Loucy (cell line): ENCODE results near the gene CD83.
A peak's percentile ranks its signal among the peaks of the same experiment; 100 is the strongest.

Source experiments
- H2AFZ ChIP-seq: fragments of 200-600 bp; sonication (generic); 2 replicates; pipeline ENCODE4 v1.6.0; 2016; ENCODE audit warnings: antibody characterized with exemption, mild to moderate bottlenecking, low read length, moderate library complexity
- H3F3A ChIP-seq: fragments of 200-600 bp; 2 replicates; pipeline ENCODE4 v1.6.0; 2016; ENCODE audit warnings: antibody characterized with exemption, low read depth, mild to moderate bottlenecking
- H3K27me3 ChIP-seq: fragments of 200-600 bp; sonication (generic); 2 replicates; pipeline ENCODE4 v1.6.1; 2014; ENCODE audit warnings: low read length, mild to moderate bottlenecking; ENCODE audit not compliant: insufficient read depth, poor library complexity, severe bottlenecking
- H3K36me3 ChIP-seq: fragments of 200-600 bp; sonication (generic); 2 replicates; pipeline ENCODE4 v1.6.1; 2016; ENCODE audit warnings: low read length; ENCODE audit not compliant: insufficient read depth
- H3K4me1 ChIP-seq: fragments of 200-600 bp; sonication (generic); 2 replicates; pipeline ENCODE4 v1.5.1; 2014; ENCODE audit warnings: low read length, mild to moderate bottlenecking; ENCODE audit not compliant: insufficient read depth, poor library complexity, severe bottlenecking
- H3K4me2 ChIP-seq: fragments of 200-600 bp; sonication (generic); 2 replicates; pipeline ENCODE4 v1.6.0; 2014; ENCODE audit warnings: antibody characterized with exemption, low read length, low read depth, mild to moderate bottlenecking; ENCODE audit not compliant: poor library complexity, severe bottlenecking
- H3K4me3 ChIP-seq: fragments of 200-600 bp; sonication (generic); 2 replicates; pipeline ENCODE4 v1.5.1; 2014; ENCODE audit warnings: low read length, mild to moderate bottlenecking, mixed read lengths; ENCODE audit not compliant: poor library complexity, severe bottlenecking
- H3K79me2 ChIP-seq: fragments of 200-600 bp; sonication (generic); 2 replicates; pipeline ENCODE4 v1.6.1; 2014; ENCODE audit warnings: low read length; ENCODE audit not compliant: insufficient read depth
- H3K9ac ChIP-seq: fragments of 200-600 bp; sonication (generic); 2 replicates; pipeline ENCODE4 v1.6.0; 2014; ENCODE audit warnings: mild to moderate bottlenecking, low read depth, low read length, moderate library complexity; ENCODE audit not compliant: poor library complexity, severe bottlenecking
- H3K9me2 ChIP-seq: fragments of 200-600 bp; sonication (generic); replicated peaks from 2 replicates; pipeline ENCODE4 v1.6.1; 2016; ENCODE audit warnings: low read depth, low read length, mixed read lengths
- H3K9me3 ChIP-seq: fragments of 200-600 bp; sonication (generic); 2 replicates; pipeline ENCODE4 v1.6.1; 2014; ENCODE audit warnings: mild to moderate bottlenecking, antibody characterized with exemption, low read length, low read depth; ENCODE audit not compliant: insufficient read depth
- H4K20me1 ChIP-seq: fragments of 200-600 bp; sonication (generic); 2 replicates; pipeline ENCODE4 v1.6.0; 2014; ENCODE audit warnings: antibody characterized with exemption, low read length, mild to moderate bottlenecking; ENCODE audit not compliant: insufficient read depth, poor library complexity, severe bottlenecking
- EZH2phosphoT487 ChIP-seq: fragments of 200-600 bp; IDR thresholded peaks from 2 replicates; pipeline ENCODE4 v1.6.1; 2018; ENCODE audit warnings: antibody characterized with exemption, mild to moderate bottlenecking, moderate library complexity, borderline replicate concordance
- TF ChIP-seq, protein P1 (sequence below): fragments of 200-600 bp; sonication (generic); conservative IDR thresholded peaks from 2 replicates; pipeline ENCODE4 v1.5.1; 2014; ENCODE audit warnings: mild to moderate bottlenecking, antibody characterized with exemption, low read length

The CD83 gene

DNA sequence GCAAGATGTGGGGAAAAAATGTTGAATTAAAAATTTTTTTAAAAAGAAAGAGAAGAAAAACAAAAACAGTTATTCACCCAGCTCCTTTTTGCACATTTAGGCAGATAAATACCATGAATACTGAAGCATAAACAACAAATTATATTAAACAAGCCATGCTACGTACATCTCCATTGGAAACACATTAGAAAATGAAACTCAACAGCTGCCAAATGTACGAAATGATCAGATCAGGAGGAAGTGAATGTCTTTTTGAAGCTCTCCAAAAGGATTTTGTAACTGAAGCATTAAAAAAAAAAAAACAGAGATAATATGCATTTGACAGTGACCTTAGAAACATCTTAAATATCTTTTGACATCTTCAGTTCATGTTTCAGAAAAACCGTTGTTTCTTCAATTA is 56.7 kb downstream of the CD83 start:
- Histone ChIP-seq H4K20me1 (no peaks in the 10 kb centered on the region), H3F3A (no peaks in the 10 kb centered on the region), H3K4me3 (no peak overlapping the region), H2AFZ (no peak overlapping the region), H3K79me2 (no peaks in the 10 kb centered on the region), H3K9me3 (peaks cover 14% of the 10 kb centered on the region; the same call in 1 of the 2 replicates), H3K9ac (no peak overlapping the region), H3K27me3 (no peaks in the 10 kb centered on the region), H3K4me2 (no peak overlapping the region), H3K9me2 (no peaks in the 10 kb centered on the region), H3K4me1 (peaks cover 44% of the 10 kb centered on the region), H3K36me3 (no peaks in the 10 kb centered on the region)
- TF ChIP-seq, protein P1, sequence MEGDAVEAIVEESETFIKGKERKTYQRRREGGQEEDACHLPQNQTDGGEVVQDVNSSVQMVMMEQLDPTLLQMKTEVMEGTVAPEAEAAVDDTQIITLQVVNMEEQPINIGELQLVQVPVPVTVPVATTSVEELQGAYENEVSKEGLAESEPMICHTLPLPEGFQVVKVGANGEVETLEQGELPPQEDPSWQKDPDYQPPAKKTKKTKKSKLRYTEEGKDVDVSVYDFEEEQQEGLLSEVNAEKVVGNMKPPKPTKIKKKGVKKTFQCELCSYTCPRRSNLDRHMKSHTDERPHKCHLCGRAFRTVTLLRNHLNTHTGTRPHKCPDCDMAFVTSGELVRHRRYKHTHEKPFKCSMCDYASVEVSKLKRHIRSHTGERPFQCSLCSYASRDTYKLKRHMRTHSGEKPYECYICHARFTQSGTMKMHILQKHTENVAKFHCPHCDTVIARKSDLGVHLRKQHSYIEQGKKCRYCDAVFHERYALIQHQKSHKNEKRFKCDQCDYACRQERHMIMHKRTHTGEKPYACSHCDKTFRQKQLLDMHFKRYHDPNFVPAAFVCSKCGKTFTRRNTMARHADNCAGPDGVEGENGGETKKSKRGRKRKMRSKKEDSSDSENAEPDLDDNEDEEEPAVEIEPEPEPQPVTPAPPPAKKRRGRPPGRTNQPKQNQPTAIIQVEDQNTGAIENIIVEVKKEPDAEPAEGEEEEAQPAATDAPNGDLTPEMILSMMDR = no peak
- no peak for TF ChIP-seq EZH2phosphoT487

- Histone ChIP-seq H4K20me1 (no peaks in the 10 kb centered on the region), H3F3A (no peaks in the 10 kb centered on the region), H3K9me3 (peaks cover 9% of the 10 kb centered on the region; the same call in 1 of the 2 replicates), H3K79me2 (no peaks in the 10 kb centered on the region), H2AFZ (no peak overlapping the region), H3K9me2 (no peaks in the 10 kb centered on the region), H3K27me3 (no peaks in the 10 kb centered on the region), H3K36me3 (no peaks in the 10 kb centered on the region), H3K9ac (no peak overlapping the region), H3K4me2 (no peak overlapping the region), H3K4me1 (peaks cover 44% of the 10 kb centered on the region), H3K4me3 (no peak overlapping the region)
- TF ChIP-seq, protein P1 = no peak
- TF ChIP-seq EZH2phosphoT487 = no peak
Measured at GRCh38 chr6:14174996-14175395, 57.4 kb downstream of the CD83 start.

DNA sequence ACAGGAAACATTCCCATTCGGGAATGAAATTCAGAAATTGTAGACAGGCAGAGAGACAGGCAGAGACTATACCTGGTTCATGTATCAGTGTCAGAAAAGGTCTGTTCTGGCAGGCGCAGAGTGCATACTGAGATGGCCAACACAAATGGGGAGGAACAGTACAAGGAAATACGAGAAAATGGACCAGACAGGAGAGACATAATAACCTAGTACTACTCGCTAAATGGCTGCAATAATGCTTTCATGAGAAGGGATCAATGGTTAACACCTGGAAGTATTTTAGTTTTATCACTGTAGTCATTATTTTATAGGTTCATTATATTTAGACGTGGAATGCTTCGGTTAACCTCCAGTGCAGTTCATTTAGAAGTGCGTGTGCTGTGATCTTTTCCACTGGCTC is 58.9 kb downstream of the CD83 start:
- H3K27me3 ChIP-seq = no peaks in the 10 kb centered on the region
- no peaks in the 10 kb centered on the region for H3F3A ChIP-seq
- H3K9ac ChIP-seq = peak overlapping the region; percentile 45
- peak overlapping the region; percentile 29; the same call in 1 of the 2 replicates for H2AFZ ChIP-seq
- no peak for TF ChIP-seq EZH2phosphoT487
- TF ChIP-seq, protein P1 = no peak
- no peaks in the 10 kb centered on the region for H3K36me3 ChIP-seq
- no peaks in the 10 kb centered on the region for H3K9me2 ChIP-seq
- H3K79me2 ChIP-seq = no peaks in the 10 kb centered on the region
- H3K4me2 ChIP-seq = no peak overlapping the region
- no peaks in the 10 kb centered on the region for H4K20me1 ChIP-seq
- no peak overlapping the region for H3K4me3 ChIP-seq
- H3K4me1 ChIP-seq = peaks cover 44% of the 10 kb centered on the region
- H3K9me3 ChIP-seq = no peaks in the 10 kb centered on the region
